NCI-H345 treated with DMSO at 0.1 percent for 48 hours (cell line): ENCODE results near the gene EIF4EBP2.

Source experiments
- DNase-seq: peaks from one replicate; lab custom pipeline; 2025; ENCODE audit not compliant: unreplicated experiment; lab: John Stamatoyannopoulos, UW

The EIF4EBP2 gene

GRCh38 chr10:70459774-70460490, 56.0 kb downstream of the EIF4EBP2 start:
- DNase-seq: no peak

GRCh38 chr10:70461397-70462348, 57.7 kb downstream of the EIF4EBP2 start:
- no peak for DNase-seq

- DNase-seq: peak; percentile 43
These were observed 58.5 kb downstream of the EIF4EBP2 start for GRCh38 chr10:70462349-70462984.

- no peak for DNase-seq
These were observed 61.3 kb downstream of the EIF4EBP2 start for GRCh38 chr10:70465278-70465677.

DNA sequence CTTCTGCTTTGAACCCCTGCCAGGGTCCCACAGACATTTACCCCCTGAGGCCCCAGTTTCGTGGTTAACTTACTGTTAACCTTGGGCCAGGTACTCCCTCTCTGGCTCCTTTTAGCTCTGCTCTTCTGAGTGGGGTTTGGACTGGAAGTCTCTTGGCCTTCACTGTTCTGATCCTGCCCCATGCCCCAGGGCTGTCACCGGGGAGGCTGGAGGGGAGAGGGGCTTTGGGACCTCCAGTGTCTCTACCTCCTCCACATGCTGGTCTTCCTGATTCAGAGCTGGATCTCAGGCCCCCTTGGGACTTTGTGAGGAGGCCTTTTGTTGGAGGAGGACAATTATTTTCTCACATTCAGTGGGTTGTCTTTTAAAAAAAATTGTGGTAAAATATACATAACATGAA, 61.9 kb downstream of the EIF4EBP2 start:
- DNase-seq: no peak

GRCh38 chr10:70466951-70467350, 63.0 kb downstream of the EIF4EBP2 start:
- no peak for DNase-seq

GRCh38 chr10:70472799-70473454, 69.0 kb downstream of the EIF4EBP2 start:
- DNase-seq: no peak

DNA sequence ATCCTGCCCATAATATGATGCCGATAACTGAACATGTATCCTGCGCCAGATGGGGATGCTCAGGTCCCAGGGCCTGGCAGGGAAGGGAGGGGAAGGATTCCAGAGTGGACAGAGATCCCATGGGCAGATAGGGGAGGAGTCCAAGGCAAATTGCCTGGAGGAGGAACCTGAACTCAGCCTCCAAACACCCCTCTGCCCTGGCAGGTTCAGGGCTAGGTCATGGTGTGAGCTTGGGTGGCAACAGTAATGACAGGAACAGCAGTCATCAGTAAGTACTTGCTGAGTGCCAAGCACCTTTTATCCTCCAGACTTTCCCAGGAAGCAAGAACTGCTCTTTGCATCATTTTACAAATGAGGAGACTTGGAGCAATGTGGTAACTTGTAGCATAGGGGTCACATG, 70.8 kb downstream of the EIF4EBP2 start:
- no peak for DNase-seq

GRCh38 chr10:70475661-70476060, 71.7 kb downstream of the EIF4EBP2 start:
- DNase-seq: no peak

DNA sequence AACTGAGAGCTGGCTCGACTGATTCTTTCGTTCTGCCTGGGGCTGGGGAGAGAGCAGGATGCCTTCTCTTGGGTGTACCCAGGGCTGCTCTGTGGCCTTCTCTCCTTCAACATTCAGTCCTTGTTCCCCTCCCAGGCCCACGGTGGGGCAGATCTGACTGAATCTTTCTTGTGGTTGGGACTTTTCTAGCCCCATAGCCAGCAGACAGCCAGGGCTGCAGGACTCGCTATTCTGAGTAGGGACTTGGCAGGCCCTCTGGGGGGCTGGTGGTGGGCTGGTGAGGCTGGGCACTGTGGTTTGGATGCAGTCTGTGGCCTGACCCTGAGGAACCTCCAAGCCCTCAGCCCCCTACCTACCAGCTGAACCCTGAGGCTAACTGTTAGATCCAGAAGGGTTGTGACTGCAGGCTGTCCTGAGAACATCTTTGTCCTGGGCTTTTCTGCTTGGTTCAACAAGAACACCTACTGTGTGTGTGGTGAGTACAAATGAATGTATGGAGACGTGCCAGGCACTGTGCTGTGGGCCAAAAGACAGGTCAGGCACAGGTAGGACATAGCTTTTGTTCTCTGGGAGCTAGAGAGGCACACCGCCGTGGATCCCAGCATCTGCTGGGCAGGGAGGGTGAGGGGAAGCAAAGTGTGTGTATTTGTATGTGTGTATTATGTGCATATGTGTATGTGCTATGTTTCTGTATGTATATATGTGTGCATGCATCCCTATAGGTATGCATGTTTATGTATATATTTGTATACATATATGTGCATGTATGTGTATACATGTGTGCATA, 72.5 kb downstream of the EIF4EBP2 start:
- no peak for DNase-seq

GRCh38 chr10:70477661-70478162, 73.8 kb downstream of the EIF4EBP2 start:
- no peak for DNase-seq
